ENCODE data around the gene DHRSX. TPM values are rescaled to one million over a fixed set of nuclear protein-coding genes. Genes with fewer than 3 reads are reported as not detected.
"Not testable (repeated sequence)": the region's sequence is repeated elsewhere in the genome, so short reads cannot be mapped to it uniquely, and the experiment has no call there.

DHRSX gene
- polyA plus RNA-seq, 4 donors = 28.0 to 35.1 (median 28.7) TPM

DNA sequence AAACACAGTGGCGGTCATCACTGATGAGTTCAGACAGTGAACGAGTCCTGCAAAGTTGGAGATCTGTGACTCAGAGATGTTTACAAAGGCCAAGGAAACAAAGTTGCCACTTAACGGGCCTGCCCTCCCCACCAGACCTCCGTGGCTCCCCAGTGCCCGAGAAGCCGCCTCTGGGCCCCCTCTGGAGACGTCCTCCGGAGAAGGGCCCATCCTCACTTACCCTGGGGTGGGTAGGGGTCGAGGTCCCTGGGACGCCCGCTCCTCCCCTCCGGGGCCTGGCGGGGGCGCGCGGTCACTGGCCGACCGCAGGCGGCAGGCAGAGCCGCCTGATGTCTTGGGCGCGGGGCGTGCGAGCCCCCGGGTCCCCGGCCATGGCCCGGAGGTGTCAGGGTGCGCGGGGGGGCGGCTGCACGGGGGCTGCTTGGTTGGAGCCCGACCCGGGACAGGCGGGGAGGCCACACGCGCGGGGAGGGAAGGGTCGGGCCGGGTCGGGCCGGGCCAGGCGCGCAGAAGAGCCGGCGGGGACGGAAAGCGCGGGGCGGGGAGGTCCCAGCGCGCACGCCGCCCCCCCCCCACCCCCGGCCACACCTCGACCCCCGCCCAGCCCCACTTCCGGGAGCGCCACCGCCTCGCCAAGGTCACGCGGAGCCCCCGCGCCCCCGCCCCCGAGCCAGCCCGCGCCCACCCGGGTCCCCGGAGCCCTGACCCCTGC is 529 bp downstream of the DHRSX start:
- no peak for DNase-seq (ENCODE audit: low read depth in 4 of 4, low spot score in 2 of 4)

DNA sequence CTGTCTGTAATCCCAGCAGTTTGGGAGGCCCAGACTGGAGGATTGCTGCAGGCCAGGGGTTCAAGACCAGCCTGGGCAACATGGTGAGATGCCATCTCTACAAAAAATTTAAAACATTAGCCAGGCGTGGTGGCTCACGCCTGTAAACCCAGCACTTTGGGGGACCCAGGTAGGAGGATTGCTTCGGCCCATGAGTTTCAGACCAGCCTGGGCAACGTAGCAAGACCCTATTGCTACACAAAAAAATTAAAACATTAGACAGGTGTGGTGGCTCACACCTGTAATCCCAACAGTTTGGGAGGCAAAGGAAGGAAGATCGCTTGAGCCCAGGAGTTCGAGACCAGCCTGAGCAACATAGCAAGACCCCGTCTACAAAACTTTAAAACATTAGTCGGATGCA is 1.3 kb downstream of the DHRSX start:
- no peak for DNase-seq (ENCODE audit: low read depth in 4 of 4, low spot score in 2 of 4)

GRCh38 chrX:2498781-2499302 is 1.9 kb downstream of the DHRSX start:
- DNase-seq (ENCODE audit: low read depth in 4 of 4, low spot score in 2 of 4) = peak in 1 of 4 donors; percentile 49

DNA sequence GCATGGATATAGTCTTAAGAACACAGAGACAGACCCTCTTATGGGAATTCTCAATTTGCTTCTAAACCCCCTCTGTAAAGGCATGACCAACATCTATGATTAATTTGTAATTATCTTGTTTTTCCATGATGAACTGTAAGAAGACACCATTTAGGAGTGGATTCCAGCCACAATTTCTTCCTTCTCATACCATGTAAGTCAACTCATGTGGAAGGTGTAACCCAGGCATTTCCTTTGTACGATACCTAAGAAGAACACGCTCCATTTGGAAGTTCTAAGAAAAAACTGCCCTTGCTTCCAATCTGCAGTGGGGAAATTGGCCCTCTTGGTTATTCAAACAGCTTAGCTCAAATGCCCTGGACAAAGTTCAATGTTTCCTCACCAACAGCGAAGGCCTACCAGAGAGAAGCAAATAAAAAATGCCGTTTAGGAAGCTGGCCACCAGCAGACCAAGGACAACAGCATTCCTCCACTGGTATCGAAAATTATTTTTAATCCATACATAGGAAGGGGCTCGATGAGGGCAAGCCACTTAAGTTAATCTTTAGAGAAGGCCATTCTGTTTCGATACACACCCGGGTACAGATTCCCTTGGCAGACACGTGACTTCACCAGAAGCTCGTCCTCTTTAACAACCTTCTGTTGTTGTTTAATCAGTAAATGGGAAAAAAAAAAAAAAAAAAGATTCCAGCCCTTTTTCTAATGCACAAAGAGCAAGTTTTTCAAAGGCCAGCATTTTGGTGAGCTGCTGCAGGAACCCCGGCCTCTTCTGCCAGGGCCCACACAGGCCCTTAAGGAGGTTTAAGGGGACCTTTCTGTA is 2.6 kb downstream of the DHRSX start:
- DNase-seq (ENCODE audit: low read depth in 4 of 4, low spot score in 2 of 4) = no peak

DNA sequence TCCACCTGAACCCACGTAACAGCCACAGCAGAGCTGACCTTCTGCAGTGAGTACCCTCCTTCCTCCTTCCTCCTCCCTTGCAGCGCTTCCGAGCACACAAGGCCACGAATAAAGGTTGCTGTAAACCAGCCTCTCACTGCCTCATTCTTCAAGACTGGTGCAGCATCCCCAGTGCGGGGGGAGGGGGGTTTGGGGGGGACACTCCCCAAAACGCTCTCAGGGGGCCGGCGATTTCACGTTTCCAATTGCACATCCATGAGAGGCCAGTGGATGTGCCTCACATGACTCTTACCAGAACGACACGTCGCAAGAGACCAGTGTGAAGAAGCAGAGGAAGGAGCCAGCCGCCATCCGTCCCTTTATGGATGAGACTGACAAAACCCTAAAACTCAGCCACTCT is 5.2 kb downstream of the DHRSX start:
- DNase-seq (ENCODE audit: low read depth in 4 of 4, low spot score in 2 of 4) = no peak

DNA sequence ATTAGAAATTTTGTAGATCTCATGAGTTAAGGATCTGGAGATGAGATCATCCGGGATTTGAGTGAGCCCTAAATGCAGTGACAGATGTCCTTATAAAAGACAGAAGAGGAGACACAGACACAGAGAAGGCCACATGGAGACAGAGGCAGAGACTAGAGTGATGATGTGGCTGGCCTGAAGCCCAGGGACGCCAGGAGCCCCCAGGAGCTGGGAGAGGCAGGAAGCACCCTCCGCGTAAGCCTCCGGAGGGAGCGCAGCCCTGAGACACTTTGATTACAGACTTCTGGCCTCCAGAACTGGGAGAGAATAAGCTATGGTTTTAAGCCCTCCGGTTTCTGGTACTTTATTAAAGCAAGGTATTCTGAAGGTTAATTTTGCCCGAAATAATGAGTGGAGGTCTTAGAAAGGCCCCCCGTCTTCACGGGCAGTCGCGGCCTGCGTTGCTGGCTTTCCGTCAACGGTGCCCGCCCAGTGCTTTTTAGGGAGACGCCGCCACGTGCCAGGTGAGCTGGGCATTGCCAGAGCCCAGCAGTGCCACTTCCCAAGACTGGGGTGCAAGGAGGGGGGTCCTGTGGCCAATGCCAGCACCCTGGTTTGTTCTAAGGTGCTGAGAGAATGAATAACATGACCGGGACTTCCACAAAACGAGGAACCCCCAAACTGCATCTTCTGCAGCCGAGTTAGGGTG is 8.1 kb downstream of the DHRSX start:
- DNase-seq (ENCODE audit: low read depth in 4 of 4, low spot score in 2 of 4) = no peak

GRCh38 chrX:2490634-2491033 is 10.1 kb downstream of the DHRSX start:
- DNase-seq (ENCODE audit: low read depth in 4 of 4, low spot score in 2 of 4) = no peak

DNA sequence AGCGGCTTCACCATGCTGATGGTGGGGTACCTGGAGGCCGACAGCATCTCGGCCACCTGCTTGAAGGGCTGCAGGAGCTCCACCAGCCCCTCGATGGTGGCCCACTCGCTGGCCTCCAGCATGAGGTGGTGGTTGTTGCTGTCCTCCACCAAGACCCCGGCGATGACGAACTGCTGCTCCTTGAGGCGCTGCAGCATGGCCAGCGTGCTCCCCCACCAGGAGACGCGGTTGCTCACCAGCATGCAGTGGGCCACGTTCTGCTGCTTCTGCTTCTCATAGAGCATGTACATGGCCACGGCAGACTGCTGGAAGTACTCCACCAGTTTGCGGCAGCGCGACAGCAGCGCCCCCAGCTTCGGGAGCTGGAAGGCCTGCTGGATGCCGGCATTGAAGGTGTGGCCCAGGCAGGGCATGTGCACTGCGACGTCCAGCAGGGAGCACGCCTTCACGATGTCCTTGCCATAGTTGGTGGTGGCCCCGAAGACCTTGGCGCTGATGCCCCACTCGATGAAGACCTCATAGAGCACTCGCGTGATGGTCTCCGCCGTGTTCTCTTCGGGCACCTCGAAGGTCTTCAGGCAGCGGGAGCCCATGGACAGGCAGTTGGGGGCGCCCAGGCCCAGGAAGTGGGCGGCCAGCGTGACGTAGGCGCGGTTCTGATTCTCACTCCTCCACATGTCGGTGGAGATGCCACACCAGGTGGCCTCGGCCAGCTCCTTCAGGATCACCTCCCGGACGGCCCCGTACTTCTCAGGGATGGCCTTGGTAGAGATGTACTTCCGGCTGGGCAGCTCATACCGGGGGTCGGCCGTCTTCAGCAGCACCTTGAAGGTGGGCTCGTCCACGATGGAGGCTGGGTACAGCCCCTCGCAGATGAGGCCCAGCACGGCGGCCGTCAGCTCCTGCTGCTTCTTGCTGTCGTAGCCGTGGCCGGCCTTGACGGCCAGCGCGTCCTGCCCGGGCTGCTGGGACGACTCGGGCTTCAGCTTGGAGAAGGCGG is 11.0 kb downstream of the DHRSX start:
- no peak for DNase-seq (ENCODE audit: low read depth in 4 of 4, low spot score in 2 of 4)

DNA sequence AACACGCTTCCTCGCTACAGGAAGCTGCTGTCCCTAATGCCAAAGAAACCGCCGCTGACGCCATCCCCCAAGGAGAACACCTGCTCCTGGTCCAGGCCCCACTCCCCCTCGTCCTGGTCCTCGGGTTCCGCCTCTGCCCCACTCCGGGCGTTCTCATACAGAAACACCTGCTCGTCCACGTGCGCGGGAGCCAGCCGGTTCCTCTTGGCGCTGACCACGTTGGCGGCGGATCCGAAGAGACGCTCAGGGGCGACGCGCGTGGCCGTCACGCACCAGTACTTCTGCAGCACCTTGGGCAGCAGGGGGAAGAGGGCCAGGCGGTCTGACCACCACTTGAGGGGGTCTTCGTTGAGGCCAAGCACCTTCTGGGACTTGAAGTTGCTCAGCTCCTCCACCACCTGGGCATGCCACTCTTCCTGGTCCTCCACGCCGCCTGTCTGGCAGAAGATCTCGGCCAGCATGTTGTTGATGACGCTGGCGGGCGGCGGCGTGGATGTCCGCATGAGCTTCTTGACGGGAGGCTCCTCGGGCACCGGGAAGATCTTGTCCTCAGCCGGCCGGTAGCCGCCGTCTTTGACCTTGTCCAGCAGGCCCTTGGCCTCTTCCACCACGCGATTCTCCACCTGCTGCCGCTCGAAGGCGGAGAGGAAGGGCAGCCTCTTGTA is 12.0 kb downstream of the DHRSX start:
- DNase-seq (ENCODE audit: low read depth in 4 of 4, low spot score in 2 of 4) = no peak

GRCh38 chrX:2487366-2487765 is 13.4 kb downstream of the DHRSX start:
- DNase-seq (ENCODE audit: low read depth in 4 of 4, low spot score in 2 of 4) = no peak

DNA sequence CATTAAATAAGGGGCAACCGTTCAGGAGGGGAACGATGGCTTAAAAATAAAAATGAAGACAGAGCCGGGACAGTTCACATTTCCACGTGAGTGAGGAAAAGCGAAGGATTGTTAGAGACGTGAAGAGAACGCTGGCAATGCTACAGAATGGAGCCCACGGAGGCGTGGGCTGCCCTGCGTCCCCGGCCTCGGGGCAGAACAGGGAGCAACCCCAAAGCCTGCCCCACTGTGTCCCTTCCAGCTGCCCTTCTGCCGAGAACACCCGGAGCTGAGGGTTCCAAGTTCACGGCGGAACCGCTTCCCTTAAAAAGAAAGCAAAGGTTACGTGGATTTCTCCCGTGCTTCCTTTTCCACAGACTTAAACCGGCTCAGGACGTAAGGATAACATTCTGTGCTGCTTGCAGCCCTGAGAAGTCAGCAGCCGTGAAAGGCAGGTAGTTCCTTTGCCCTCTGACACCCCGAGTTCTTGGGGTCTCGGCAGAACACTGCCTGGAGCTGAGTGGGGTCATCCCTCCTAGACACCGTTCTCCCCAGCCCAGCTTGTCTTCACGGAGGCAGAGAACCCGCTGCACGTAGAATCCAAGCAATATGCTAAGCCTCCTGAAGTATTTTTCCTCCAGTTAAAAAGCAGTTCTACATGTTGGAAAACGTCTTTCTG is 14.2 kb downstream of the DHRSX start:
- no peak for DNase-seq (ENCODE audit: low read depth in 4 of 4, low spot score in 2 of 4)

- DNase-seq (ENCODE audit: low read depth in 4 of 4, low spot score in 2 of 4) = no peak
Observed at GRCh38 chrX:2485789-2486345, 14.9 kb downstream of the DHRSX start.

GRCh38 chrX:2484721-2485648 is 15.8 kb downstream of the DHRSX start:
- peak in 1 of 4 donors; percentile 26 for DNase-seq (ENCODE audit: low read depth in 4 of 4, low spot score in 2 of 4)

- no peak for DNase-seq (ENCODE audit: low read depth in 4 of 4, low spot score in 2 of 4)
Observed at GRCh38 chrX:2484256-2484655, 16.5 kb downstream of the DHRSX start.

GRCh38 chrX:2483398-2484060 is 17.2 kb downstream of the DHRSX start:
- DNase-seq (ENCODE audit: low read depth in 4 of 4, low spot score in 2 of 4) = no peak

- not testable (repeated sequence) for DNase-seq (ENCODE audit: low read depth in 4 of 4, low spot score in 2 of 4)
Observed at GRCh38 chrX:2481597-2481996, 19.2 kb downstream of the DHRSX start.

DNA sequence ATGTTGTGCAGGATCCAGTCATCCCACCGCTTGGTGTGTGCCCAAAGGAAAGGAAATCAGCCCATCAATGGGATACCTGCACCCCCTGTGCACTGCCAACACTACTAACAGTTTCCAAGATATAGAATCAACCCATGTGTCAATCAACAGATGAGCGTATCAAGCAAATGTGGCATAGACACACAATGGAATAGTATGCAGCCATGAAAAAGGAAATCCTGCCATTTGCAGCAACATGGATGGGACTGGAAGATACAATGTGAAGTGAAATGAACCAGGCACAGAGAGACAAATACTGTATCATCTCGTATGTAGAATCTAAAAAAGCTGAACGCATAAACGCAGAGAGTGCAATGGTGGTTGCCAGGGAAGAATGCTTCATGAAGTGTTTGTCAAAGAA is 20.8 kb downstream of the DHRSX start:
- not testable (repeated sequence) for DNase-seq (ENCODE audit: low read depth in 4 of 4, low spot score in 2 of 4)

Measured in left renal cortex interstitium (tissue), 4 donors.